ENCODE results near the gene ZNF394.

DNA sequence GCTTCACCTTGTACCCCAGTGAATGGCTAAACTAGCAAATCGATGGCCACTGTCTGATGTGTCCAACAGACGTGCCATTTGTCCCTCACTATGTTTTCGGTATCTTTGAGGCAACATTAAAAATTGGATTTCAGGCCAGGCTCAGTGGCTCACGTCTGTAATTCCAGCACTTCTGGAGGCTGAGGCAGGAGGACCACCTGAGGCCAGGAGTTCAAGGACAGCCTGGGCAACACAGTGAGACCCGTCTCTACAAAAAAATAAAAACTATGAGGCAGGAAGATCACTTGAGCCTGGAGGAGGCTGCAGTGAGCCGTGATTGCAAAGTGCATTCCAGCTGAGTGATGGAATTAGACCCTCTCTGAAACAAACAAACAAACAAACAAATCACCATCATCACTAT, 43.8 kb upstream of the ZNF394 start:
- TF ChIP-seq CTCF (IDR thresholded peaks at IDR 0.05; ENCODE audit: low read depth, low read length, poor library complexity, severe bottlenecking) (no peak), EZH2phosphoT487 (IDR thresholded peaks at IDR 0.05; ENCODE audit: borderline replicate concordance, low read length) (no peak)
